Common myeloid progenitor, CD34-positive (primary cell): ENCODE measurements around the gene ADGRA1.
"Not testable (repeated sequence)": the region's sequence is repeated elsewhere in the genome, so short reads cannot be mapped to it uniquely, and the experiment has no call there.

Experiments used
- CTCF ChIA-PET: fragments of 350-600 bp; sonication (Branson Sonifier 250); formaldehyde crosslinking; loops from one replicate; lab custom pipeline; 2021; ENCODE audit warnings: antibody characterized with exemption; lab: Charles Lee
- POLR2A ChIA-PET: fragments of 350-600 bp; sonication (Branson Sonifier 250); formaldehyde crosslinking; loops from one replicate; lab custom pipeline; 2021; ENCODE audit warnings: antibody characterized with exemption; lab: Charles Lee
- DNase-seq, 3 donors: peaks; one replicate each; pipeline versions ENCODE4 v3.0.0 to v3.0.0-alpha.2; 2013
- H3K27ac ChIP-seq, 2 experiments: 1 replicate in 1 of 2; 2 replicates in 1 of 2; pipeline ENCODE4 v1.7.0; 2013; ENCODE audit warnings: inconsistent platforms in 2 of 2, low read length in 2 of 2, mild to moderate bottlenecking in 2 of 2, low read depth in 1 of 2, moderate library complexity in 1 of 2; ENCODE audit not compliant: severe bottlenecking in 2 of 2, insufficient read depth in 1 of 2, poor library complexity in 1 of 2
- H3K27me3 ChIP-seq, 5 experiments: replicated peaks in 2 of 5; 1 replicate in 3 of 5; 2 replicates in 2 of 5; pipeline versions ENCODE4 v1.6.1 to v1.7.0; 2013; ENCODE audit warnings: low read length in 4 of 5, mild to moderate bottlenecking in 2 of 5, moderate library complexity in 2 of 5, inconsistent platforms in 1 of 5; ENCODE audit not compliant: insufficient read depth in 5 of 5, control insufficient read depth in 4 of 5
- H3K36me3 ChIP-seq, 4 experiments: 1 replicate in 2 of 4; 2 replicates in 2 of 4; pipeline versions ENCODE4 v1.6.1 to v1.7.0; 2013; ENCODE audit warnings: low read length in 3 of 4, control low read depth in 1 of 4, mild to moderate bottlenecking in 1 of 4; ENCODE audit not compliant: control insufficient read depth in 4 of 4, insufficient read depth in 4 of 4
- H3K4me1 ChIP-seq, 4 experiments: 1 replicate in 3 of 4; 2 replicates in 1 of 4; pipeline versions ENCODE4 v1.6.1 to v1.7.1; 2013; ENCODE audit warnings: low read length in 3 of 4, mild to moderate bottlenecking in 3 of 4, control low read depth in 1 of 4, inconsistent platforms in 1 of 4, moderate library complexity in 1 of 4; ENCODE audit not compliant: control insufficient read depth in 4 of 4, insufficient read depth in 4 of 4; ENCODE audit errors: control extremely low read depth in 1 of 4
- H3K4me3 ChIP-seq, 7 experiments: 1 replicate in 4 of 7; 2 replicates in 3 of 7; pipeline versions ENCODE4 v1.5.1 to v1.7.0; 2013; ENCODE audit warnings: mild to moderate bottlenecking in 7 of 7, low read length in 6 of 7, moderate library complexity in 6 of 7, inconsistent platforms in 2 of 7, low read depth in 2 of 7, control low read depth in 1 of 7; ENCODE audit not compliant: insufficient read depth in 4 of 7, control insufficient read depth in 1 of 7; ENCODE audit errors: extremely low read depth in 1 of 7
- H3K9me3 ChIP-seq, 5 experiments: 1 replicate in 4 of 5; 2 replicates in 1 of 5; pipeline versions ENCODE4 v1.6.1 to v1.7.1; 2013; ENCODE audit warnings: low read length in 4 of 5, mild to moderate bottlenecking in 2 of 5, inconsistent platforms in 1 of 5, low read depth in 1 of 5, moderate library complexity in 1 of 5; ENCODE audit not compliant: control insufficient read depth in 4 of 5, insufficient read depth in 2 of 5; ENCODE audit errors: control extremely low read depth in 1 of 5
- WGBS: methylation state at CpG from one replicate; pipeline ENCODE4 v1.1.5; 2013; ENCODE audit not compliant: insufficient coverage; 5-methylcytosine and 5-hydroxymethylcytosine counted together

Gene ADGRA1

GRCh38 chr10:133143546-133143945, 55.8 kb downstream of the ADGRA1 start:
- Histone ChIP-seq H3K9me3 (peaks cover 0 to 14% (median 4%) of the 10 kb centered on the region in 5 experiments), H3K27ac (no peak overlapping the region), H3K27me3 (peaks cover 0 to 22% (median 9%) of the 10 kb centered on the region in 5 experiments), H3K4me1 (peaks cover 0 to 6% (median 2%) of the 10 kb centered on the region in 4 experiments), H3K4me3 (no peak overlapping the region), H3K36me3 (no peaks in the 10 kb centered on the region)
- POLR2A ChIA-PET = no interaction called here
- 95% methylated on average over 4 of the region's 9 CpGs for WGBS
- DNase-seq = no peak
- CTCF ChIA-PET = interaction anchor here (0.6 to 2.4 kb wide), 12 partner anchors 9 to 695 kb away, joined by 3 to 13 read pairs (median 4); no protein-coding TSS in a partner anchor

DNA sequence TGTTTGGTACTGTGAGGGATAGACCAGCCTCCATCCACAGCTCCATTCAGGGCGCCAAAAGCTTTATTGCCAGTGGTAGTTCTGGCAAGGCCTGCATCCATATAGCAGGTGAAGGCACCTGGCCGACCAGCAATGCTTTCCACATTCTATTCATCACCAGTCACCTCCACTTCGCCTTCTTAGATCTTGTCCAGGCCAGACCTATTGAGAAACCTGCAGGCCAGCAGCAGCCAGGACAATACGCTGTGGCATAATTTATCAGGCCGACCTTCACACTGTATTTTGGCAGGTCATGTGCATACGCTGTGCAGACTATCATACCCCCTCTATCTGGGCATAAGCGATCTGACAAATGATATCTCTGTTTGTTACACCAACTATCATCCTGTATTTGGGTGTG, 57.0 kb downstream of the ADGRA1 start:
- peaks cover 0 to 2% (median under 1%) of the 10 kb centered on the region in 4 experiments for H3K4me1 ChIP-seq
- H3K27ac ChIP-seq = no peak overlapping the region
- DNase-seq = no peak
- CTCF ChIA-PET = interaction anchor here (0.5 to 2.4 kb wide), 4 partner anchors 9 to 135 kb away, joined by 3 to 13 read pairs (median 4); no protein-coding TSS in a partner anchor
- peaks cover 0 to 29% (median 9%) of the 10 kb centered on the region in 5 experiments for H3K27me3 ChIP-seq
- H3K9me3 ChIP-seq = peaks cover 0 to 17% (median 4%) of the 10 kb centered on the region in 5 experiments
- no peak overlapping the region for H3K4me3 ChIP-seq
- WGBS = 93% methylated on average over 5 of the region's 7 CpGs
- POLR2A ChIA-PET = no interaction called here
- H3K36me3 ChIP-seq = no peaks in the 10 kb centered on the region

GRCh38 chr10:133150226-133150625, 62.5 kb downstream of the ADGRA1 start:
- WGBS = no CpG with 5 or more reads among the region's 8 CpGs
- POLR2A ChIA-PET = no interaction called here
- no peak overlapping the region for H3K4me3 ChIP-seq
- peaks cover 0 to 21% (median 4%) of the 10 kb centered on the region in 5 experiments for H3K9me3 ChIP-seq
- no peaks in the 10 kb centered on the region for H3K36me3 ChIP-seq
- no peak overlapping the region for H3K27ac ChIP-seq
- H3K4me1 ChIP-seq = no peaks in the 10 kb centered on the region
- no peak for DNase-seq
- CTCF ChIA-PET = no interaction called here
- H3K27me3 ChIP-seq = peaks cover 2 to 44% (median 9%) of the 10 kb centered on the region in 5 experiments

DNA sequence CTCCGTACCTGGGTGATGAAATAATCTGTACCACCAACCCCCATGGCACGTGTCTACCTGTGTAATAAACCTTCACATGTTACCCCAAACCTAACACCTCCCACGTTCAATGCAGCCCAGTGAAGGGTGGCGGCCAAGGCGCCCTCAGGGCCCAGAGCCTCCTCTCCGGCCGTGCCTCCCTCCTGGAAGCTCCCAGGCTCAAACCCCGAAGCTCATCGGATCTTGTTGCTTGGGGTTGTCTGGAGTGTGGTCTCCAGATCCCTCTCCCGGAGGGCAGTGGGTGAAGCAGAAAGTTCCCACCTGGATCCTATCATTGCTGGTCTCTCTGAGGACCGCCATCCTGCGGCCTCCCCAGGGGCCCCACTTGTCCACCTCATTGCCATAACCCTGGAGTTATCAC, 62.9 kb downstream of the ADGRA1 start:
- WGBS = 94% methylated on average over 9 of the region's 12 CpGs
- ChIA-PET CTCF (no interaction called here), POLR2A (no interaction called here)
- Histone ChIP-seq H3K27ac (no peak overlapping the region), H3K36me3 (no peaks in the 10 kb centered on the region), H3K4me1 (no peaks in the 10 kb centered on the region), H3K27me3 (peaks cover 2 to 46% (median 7%) of the 10 kb centered on the region in 5 experiments), H3K9me3 (peaks cover 0 to 21% (median 4%) of the 10 kb centered on the region in 5 experiments), H3K4me3 (no peak overlapping the region)
- DNase-seq = no peak

DNA sequence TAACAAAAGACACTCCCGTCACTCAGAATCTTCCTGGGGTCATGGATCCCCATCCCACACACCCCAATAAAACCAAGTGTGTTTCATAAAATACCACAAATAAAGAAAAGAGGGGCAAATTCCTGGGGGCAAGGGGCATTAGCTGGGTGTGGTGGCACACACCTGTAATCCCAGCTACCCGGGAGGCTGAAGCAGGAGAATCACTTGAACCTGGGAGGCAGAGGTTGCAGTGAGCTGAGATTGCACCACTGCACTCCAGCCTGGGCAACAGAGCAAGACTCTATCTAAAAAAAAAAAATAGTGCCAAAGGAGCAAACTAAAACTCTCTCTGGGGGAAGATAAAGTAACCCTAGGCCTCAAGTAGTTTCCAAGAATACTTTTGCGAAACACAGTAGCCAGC, 63.3 kb downstream of the ADGRA1 start:
- H3K4me1 ChIP-seq, H3K4me3 ChIP-seq, H3K27ac ChIP-seq, DNase-seq, H3K36me3 ChIP-seq, CTCF ChIA-PET: not testable (repeated sequence)
- Histone ChIP-seq H3K27me3 (peaks cover 2 to 46% (median 7%) of the 10 kb centered on the region in 5 experiments), H3K9me3 (peaks cover 0 to 21% (median 4%) of the 10 kb centered on the region in 5 experiments)
- 100% methylated on average over 1 of the region's 3 CpGs for WGBS
- POLR2A ChIA-PET = interaction anchor here (0.6 kb wide), 1 partner anchor 32 kb away, joined by 5 read pairs; no protein-coding TSS in a partner anchor

GRCh38 chr10:133151543-133151972, 63.8 kb downstream of the ADGRA1 start:
- no peak for DNase-seq
- POLR2A ChIA-PET = interaction anchor here (0.6 kb wide), 1 partner anchor 33 kb away, joined by 5 read pairs; no protein-coding TSS in a partner anchor
- WGBS = 67% methylated on average over 6 of the region's 9 CpGs
- no peak overlapping the region for H3K4me3 ChIP-seq
- H3K27me3 ChIP-seq = peaks cover 2 to 44% (median 7%) of the 10 kb centered on the region in 5 experiments
- CTCF ChIA-PET = interaction anchor here (1.6 kb wide), 1 partner anchor 27 kb away, joined by 3 read pairs; no protein-coding TSS in a partner anchor
- peaks cover 0 to 21% (median 4%) of the 10 kb centered on the region in 5 experiments for H3K9me3 ChIP-seq
- H3K36me3 ChIP-seq = no peaks in the 10 kb centered on the region
- H3K4me1 ChIP-seq = no peaks in the 10 kb centered on the region
- H3K27ac ChIP-seq = no peak overlapping the region

DNA sequence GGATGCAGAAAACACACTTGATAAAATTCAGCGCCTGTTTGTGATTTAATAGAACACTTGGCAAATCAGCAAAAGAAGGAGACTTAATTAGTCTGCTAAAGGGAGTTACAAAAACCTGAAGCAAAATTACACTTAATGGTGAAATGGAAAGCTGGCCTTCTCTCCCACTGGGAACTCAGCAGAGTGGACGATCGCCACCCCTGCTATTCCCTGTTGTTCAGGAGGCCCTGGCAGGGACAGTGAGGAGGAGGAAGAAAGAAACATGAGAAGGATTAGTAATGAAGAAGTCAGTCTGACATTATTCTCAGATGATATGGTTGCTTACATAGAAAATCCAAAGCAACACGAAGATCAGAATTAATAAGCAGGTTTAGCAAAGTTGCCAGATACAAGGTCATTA, 66.7 kb downstream of the ADGRA1 start:
- no peak for DNase-seq
- Histone ChIP-seq H3K27me3 (peaks cover 2 to 56% (median 10%) of the 10 kb centered on the region in 5 experiments), H3K36me3 (no peaks in the 10 kb centered on the region), H3K9me3 (peaks cover 0 to 5% (median 0%) of the 10 kb centered on the region in 5 experiments), H3K4me3 (no peak overlapping the region), H3K27ac (no peak overlapping the region), H3K4me1 (no peaks in the 10 kb centered on the region)
- ChIA-PET POLR2A (no interaction called here), CTCF (interaction anchor here (1.8 kb wide), 1 partner anchor 10 kb away, joined by 5 read pairs; no protein-coding TSS in a partner anchor)
- WGBS = 100% methylated on average over 1 of the region's 4 CpGs
